GM12891 (cell line): ENCODE data around the gene ATG13.
"Not testable (repeated sequence)": the region's sequence is repeated elsewhere in the genome, so short reads cannot be mapped to it uniquely, and the experiment has no call there.

Source experiments
- PAX5 ChIP-seq: IDR thresholded peaks from 2 replicates; pipeline ENCODE4 v1.6.1; 2011; ENCODE audit warnings: low read length, moderate library complexity, mild to moderate bottlenecking; ENCODE audit not compliant: insufficient read depth, severe bottlenecking
- POLR2A ChIP-seq: IDR thresholded peaks from 2 replicates; pipeline ENCODE4 v1.6.1; 2011; ENCODE audit warnings: low read depth, low read length, control low read depth
- POLR2AphosphoS5 ChIP-seq: IDR thresholded peaks from 2 replicates; pipeline ENCODE4 v1.6.1; 2011; ENCODE audit warnings: low read depth, low read length, control low read depth
- SPI1 ChIP-seq: IDR thresholded peaks from 2 replicates; pipeline ENCODE4 v1.6.1; 2011; ENCODE audit warnings: low read depth, low read length, control low read depth
- TAF1 ChIP-seq: IDR thresholded peaks from 2 replicates; pipeline ENCODE4 v1.6.1; 2011; ENCODE audit warnings: low read depth, low read length, control low read depth

- not testable (repeated sequence) for TF ChIP-seq POLR2A, POLR2AphosphoS5, TAF1, SPI1, PAX5
Measured at GRCh38 chr11:46583513-46583912, 33.8 kb upstream of the ATG13 start.
